Measurements from ENCODE around the gene PLCXD1.

Gene PLCXD1

GRCh38 chrX:334331-334891, 53.2 kb downstream of the PLCXD1 start:
- DNase-seq (ENCODE audit: low read depth): no peak

GRCh38 chrX:334971-335757, 54.0 kb downstream of the PLCXD1 start:
- no peak for DNase-seq (ENCODE audit: low read depth)
- H3K4me3 ChIP-seq (ENCODE audit: low read length): no peak overlapping the region
- TF ChIP-seq CTCF (conservative IDR thresholded peaks at IDR 0.05; ENCODE audit: low read depth, low read length): no peak

More at GRCh38 chrX:334331-334891, 53.2 kb downstream of the PLCXD1 start:
- no peak overlapping the region for H3K4me3 ChIP-seq (ENCODE audit: low read length)
- TF ChIP-seq CTCF (conservative IDR thresholded peaks at IDR 0.05; ENCODE audit: low read depth, low read length): no peak

GRCh38 chrX:335758-336155, 54.6 kb downstream of the PLCXD1 start:
- no peak overlapping the region for H3K4me3 ChIP-seq (ENCODE audit: low read length)
- TF ChIP-seq CTCF (conservative IDR thresholded peaks at IDR 0.05; ENCODE audit: low read depth, low read length): no peak
- DNase-seq (ENCODE audit: low read depth): no peak

- TF ChIP-seq CTCF (conservative IDR thresholded peaks at IDR 0.05; ENCODE audit: low read depth, low read length): no peak
- no peak overlapping the region for H3K4me3 ChIP-seq (ENCODE audit: low read length)
- no peak for DNase-seq (ENCODE audit: low read depth)
Observed at GRCh38 chrX:336227-336626, 55.0 kb downstream of the PLCXD1 start.

- H3K4me3 ChIP-seq (ENCODE audit: low read length): no peak overlapping the region
- no peak for TF ChIP-seq CTCF (conservative IDR thresholded peaks at IDR 0.05; ENCODE audit: low read depth, low read length)
- DNase-seq (ENCODE audit: low read depth): no peak
Observed at GRCh38 chrX:337331-337831, 56.2 kb downstream of the PLCXD1 start.

- TF ChIP-seq CTCF (conservative IDR thresholded peaks at IDR 0.05; ENCODE audit: low read depth, low read length): no peak
- no peak for DNase-seq (ENCODE audit: low read depth)
Observed at GRCh38 chrX:338281-338835, 57.2 kb downstream of the PLCXD1 start.

More at GRCh38 chrX:338281-338835, 57.2 kb downstream of the PLCXD1 start:
- H3K4me3 ChIP-seq (ENCODE audit: low read length): no peak overlapping the region

Measured in retinal pigment epithelial cell (primary cell).